HG02759 (cell line): ENCODE results near the gene CST4.
"Not testable (repeated sequence)": the region's sequence is repeated elsewhere in the genome, so short reads cannot be mapped to it uniquely, and the experiment has no call there.

Source experiments
- ATAC-seq: cut with Tn5 transposase; IDR thresholded peaks from one replicate; pipeline ENCODE4 v1.9.1; 2021; ENCODE audit warnings: mild to moderate bottlenecking, moderate library complexity; ENCODE audit not compliant: unreplicated experiment

Gene CST4

GRCh38 chr20:23663180-23663579 lies 25.7 kb downstream of the CST4 start:
- ATAC-seq: no peak

GRCh38 chr20:23662276-23662870 lies 26.5 kb downstream of the CST4 start:
- no peak for ATAC-seq

DNA sequence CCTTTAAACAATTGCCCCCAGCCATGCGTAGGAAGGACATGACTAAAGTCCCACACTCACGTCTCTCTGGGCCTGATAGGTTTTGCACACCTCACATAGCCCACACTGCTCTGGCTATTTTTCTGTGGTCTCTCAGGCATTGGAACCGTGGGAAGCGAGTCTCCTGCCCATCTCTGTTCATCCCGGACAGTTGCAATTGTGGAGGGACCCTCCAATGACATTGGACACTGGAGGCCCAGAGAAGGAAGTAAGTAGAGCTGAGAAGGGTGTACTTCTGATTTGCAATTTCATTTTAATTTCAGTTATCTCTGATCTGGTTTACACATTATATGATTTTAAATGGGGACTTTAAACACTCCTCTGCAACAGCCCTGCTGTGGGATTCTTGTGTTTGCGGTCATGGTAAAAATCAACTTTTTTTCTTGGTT lies 27.8 kb downstream of the CST4 start:
- no peak for ATAC-seq

DNA sequence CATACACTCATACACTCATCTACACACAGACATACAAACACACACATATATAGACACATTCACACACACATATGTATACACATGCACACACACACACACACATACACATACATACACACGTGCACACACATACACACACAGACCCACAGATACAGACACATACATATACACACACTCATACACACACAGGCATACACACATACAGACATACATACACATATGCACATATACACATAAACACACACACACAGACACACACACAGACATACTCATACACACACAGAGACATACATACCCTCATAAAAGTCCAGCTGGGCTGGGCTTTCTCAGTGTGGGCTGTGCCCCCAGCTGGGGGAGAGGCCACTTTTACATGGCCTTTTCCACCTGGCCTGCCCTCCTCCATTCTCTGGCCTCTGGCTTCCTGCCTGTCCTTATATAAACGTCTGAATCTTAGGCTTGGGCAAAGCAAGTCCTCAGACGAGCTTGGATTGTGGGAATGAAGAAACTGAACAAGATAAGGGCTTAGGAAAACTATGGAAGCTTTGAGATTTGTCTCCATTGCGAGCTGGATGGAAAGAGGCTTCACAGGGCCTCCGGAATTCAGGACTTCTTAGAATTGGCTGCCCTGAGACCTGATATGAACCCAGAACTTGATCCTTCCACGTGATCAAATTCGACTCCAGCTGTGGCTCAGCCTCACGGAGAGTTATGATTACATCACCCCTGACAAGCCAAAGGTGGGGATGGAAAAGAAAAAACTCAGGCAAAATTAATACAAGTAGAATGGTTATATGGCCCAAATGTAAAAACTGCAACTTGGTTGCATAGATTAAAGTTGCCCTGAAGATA lies 28.6 kb downstream of the CST4 start:
- ATAC-seq: no peak

DNA sequence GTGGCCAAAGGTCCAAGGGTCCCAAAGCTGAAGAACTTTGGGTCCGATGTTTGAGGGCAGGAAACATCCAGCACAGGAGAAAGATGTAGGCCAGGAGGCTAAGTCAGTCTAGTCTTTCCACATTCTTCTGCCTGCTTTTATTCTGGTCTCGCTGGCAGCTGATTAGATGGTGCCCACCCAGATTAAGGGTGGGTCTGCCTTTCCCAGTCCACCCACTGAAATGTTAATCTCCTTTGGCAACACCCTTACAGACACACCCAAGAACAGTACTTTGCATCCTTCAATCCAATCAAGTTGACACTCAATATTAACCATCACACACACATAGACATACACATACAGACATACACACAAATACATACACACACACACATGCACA lies 29.2 kb downstream of the CST4 start:
- not testable (repeated sequence) for ATAC-seq

- no peak for ATAC-seq
These were observed 29.7 kb downstream of the CST4 start for GRCh38 chr20:23658989-23659609.

DNA sequence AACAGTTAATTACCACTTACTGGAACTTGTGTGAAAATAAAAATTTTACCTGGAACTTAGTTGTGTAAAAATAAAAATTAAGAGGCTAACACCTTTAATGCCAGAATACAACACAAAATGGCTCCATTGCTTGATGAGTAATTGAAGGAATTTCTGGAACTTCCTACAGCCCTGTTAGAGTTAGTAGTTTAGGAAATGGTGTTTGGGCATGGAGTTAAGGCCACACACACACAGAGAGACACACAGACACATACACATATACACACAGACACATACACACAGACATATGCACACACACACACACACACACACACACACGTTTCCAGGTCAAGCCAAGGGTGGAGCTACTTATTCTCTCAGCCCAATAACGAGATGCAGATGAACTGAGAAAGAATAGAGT lies 30.5 kb downstream of the CST4 start:
- ATAC-seq: no peak

GRCh38 chr20:23657202-23657601 lies 31.6 kb downstream of the CST4 start:
- ATAC-seq: no peak

DNA sequence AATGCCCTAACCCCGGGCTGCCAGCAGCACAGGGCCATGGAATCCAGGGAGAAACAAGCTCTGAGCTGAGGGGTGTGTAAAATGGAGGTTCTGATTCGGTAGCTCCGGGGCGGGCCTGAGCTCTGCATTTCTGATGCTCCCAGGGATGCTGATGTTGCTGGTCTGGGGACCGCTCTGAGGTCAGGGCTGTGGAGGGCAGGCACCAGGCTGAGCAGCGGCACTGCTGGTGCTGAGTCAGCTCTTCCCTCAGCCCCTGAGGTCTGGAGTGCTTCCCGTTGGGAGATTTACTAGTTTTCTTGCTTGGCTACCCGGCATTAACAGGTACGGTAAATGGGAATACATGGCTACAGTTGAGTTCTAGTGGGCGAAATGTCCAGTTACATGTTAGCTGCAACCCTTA lies 32.5 kb downstream of the CST4 start:
- no peak for ATAC-seq

GRCh38 chr20:23655491-23656211 lies 33.2 kb downstream of the CST4 start:
- no peak for ATAC-seq

GRCh38 chr20:23654717-23655116 lies 34.1 kb downstream of the CST4 start:
- ATAC-seq: no peak

GRCh38 chr20:23654000-23654399 lies 34.8 kb downstream of the CST4 start:
- no peak for ATAC-seq

DNA sequence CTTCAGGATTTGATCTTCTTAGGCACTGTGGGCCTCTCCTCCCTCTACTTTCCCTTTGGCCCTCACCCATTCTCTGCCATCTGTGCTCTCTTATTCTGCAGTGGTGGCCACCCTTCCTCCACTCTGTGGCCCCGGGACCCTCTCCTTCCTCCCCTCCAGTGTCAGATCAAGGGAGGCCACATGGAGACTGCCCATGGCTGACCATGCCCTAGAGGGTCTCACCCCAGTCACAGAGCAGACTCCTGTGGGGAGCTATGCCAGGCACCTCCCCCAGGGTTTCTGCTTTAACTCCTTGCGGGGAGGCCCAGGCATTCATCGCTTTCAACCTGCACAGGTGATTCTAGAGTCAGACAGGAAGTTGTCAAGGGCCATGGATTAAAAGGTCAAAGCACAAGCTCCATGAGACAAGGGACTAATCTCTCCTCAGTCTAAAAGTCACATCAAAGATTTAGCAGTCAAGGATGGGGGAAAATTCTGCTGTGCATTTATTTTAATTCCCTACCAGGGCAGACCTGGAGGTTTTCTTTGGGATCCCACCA lies 35.4 kb downstream of the CST4 start:
- ATAC-seq: no peak

GRCh38 chr20:23652926-23653325 lies 35.9 kb downstream of the CST4 start:
- no peak for ATAC-seq

DNA sequence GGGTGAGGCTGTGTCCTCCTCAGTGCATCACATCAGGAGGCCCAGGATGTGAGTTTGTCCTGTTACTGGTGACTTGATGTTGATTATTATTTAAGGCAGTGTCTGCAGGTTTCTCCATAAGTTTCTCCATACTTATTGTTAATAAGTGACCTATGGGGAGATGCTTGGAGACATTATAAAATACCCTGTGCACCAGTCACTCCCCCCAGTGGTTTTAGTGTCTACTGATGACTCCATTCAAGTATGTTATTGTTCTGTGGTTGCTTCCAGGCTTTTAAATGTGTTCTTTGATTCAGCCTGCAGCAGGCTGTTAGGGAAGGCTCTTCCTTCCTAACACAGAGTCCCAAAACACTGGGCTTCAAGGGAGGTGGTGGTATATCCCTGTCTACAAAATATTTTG lies 36.5 kb downstream of the CST4 start:
- ATAC-seq: no peak

DNA sequence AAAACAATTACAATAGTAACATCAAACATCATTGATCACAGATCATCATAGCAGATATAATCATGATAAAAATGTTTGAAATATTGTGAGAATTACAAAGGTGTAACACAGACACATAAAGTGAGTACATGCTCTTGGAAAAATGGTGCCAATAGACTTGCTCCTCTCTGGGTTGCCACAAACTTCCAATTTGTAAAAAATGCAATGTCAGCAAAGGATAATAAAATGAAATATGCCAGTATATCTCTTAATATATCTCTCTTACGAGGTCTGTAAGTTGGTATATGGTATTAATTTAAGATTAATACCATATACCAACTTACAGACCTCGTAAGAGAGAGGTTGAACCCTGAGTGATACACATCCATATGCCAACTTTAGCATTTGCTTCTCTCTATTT lies 37.7 kb downstream of the CST4 start:
- no peak for ATAC-seq

DNA sequence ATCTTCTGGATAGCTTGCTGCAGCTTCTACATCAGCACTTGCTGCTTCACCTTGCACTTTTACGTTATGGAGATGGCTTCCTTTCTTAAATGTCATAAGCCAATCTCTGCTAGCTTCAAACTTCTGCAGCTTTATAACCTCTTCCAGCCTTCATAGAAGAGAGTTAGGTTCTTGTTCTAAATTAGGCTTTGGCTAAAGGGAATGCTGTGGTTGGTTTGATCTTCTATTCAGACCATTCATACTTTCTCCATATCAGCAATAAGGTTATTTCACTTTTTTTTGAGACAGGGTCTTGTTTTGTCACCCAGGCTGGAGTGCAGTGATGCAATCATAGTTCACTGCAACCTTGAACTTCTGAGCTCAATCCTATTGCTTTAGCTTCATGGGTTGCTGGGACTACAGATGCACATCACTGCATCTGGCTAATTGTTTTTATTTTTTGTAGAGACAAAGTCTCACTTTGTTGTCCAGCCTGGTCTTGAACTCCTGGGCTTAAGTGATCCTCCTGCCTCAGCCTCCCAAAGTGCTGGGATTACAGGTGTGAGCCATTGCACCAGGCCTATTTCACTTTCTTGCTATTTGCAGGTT lies 38.9 kb downstream of the CST4 start:
- no peak for ATAC-seq

DNA sequence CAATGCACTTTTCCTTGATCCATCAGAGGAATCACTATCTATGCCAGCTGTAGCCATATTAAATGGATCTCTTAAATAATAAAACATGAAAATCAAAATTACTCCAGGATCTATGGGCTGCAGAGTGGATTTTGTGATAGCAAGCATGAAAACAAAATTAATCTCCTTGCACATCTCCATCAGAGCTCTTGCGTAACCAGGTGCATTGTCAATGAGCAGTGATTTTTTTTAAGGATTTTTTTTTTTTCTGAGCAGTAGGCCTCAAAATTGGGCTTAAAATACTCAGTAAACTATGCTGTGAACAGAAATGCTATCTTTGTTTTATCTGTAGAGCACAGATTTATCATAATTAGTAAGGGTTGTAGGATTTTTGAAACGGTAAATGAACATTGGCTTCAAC lies 39.6 kb downstream of the CST4 start:
- ATAC-seq: no peak

- ATAC-seq: no peak
These were observed 41.5 kb downstream of the CST4 start for GRCh38 chr20:23647346-23647745.

- no peak for ATAC-seq
These were observed 42.5 kb downstream of the CST4 start for GRCh38 chr20:23646106-23646873.
